SK-N-SH (cell line): ENCODE measurements around the gene CPT1B. TPM values are rescaled to one million over a fixed set of nuclear protein-coding genes. Genes with fewer than 3 reads are reported as not detected.

ENCODE experiments used
- CTCF ChIA-PET: fragments of 300-600, 350-600 bp; formaldehyde crosslinking; extraction: SDS; loops from one replicate; lab custom pipeline; 2021; lab: Yijun Ruan, JAX
- POLR2A ChIA-PET: fragments of 350-600 bp; sonication (Branson Sonifier 250); formaldehyde crosslinking; extraction: SDS; loops from one replicate; lab custom pipeline; 2020; ENCODE audit warnings: antibody characterized with exemption, inconsistent platforms; lab: Yijun Ruan, JAX
- DNase-seq: peaks from one replicate; pipeline ENCODE4 v3.0.0; 2012
- H2AFZ ChIP-seq: fragments of 200-600 bp; sonication (generic); 2 replicates; pipeline ENCODE4 v1.8.1; 2016; ENCODE audit warnings: antibody characterized with exemption, mild to moderate bottlenecking, low read depth
- H3F3A ChIP-seq: fragments of 200-600 bp; sonication (generic); replicated peaks from 2 replicates; pipeline ENCODE3; 2016; ENCODE audit warnings: antibody characterized with exemption, mild to moderate bottlenecking; ENCODE audit not compliant: insufficient read depth
- H3K27ac ChIP-seq, 2 experiments: fragments of 200-500 bp in 1 of 2; fragments of 200-600 bp in 1 of 2; sonication (Bioruptor generic) in 1 of 2; sonication (generic), shearing (Covaris generic) in 1 of 2; 2 replicates each; pipeline versions ENCODE4 v1.5.1 to v1.6.1; 2014 to 2016; ENCODE audit warnings: low read depth in 2 of 2, inconsistent platforms in 1 of 2, low read length in 1 of 2, mild to moderate bottlenecking in 1 of 2, mixed read lengths in 1 of 2
- H3K27me3 ChIP-seq: fragments of 200-600 bp; sonication (generic), shearing (Covaris generic); 2 replicates; pipeline ENCODE4 v1.6.1; 2016; ENCODE audit warnings: mixed run types; ENCODE audit not compliant: insufficient read depth
- H3K36me3 ChIP-seq, 2 experiments: fragments of 200-500 bp in 1 of 2; fragments of 200-600 bp in 1 of 2; sonication (Bioruptor generic) in 1 of 2; sonication (generic) in 1 of 2; replicated peaks in 1 of 2; 2 replicates each; pipeline versions ENCODE3 to v1.5.1; 2014 to 2016; ENCODE audit warnings: low read length in 1 of 2, mild to moderate bottlenecking in 1 of 2; ENCODE audit not compliant: insufficient read depth in 2 of 2, control insufficient read depth in 1 of 2
- H3K4me1 ChIP-seq, 2 experiments: fragments of 200-500 bp in 1 of 2; fragments of 200-600 bp in 1 of 2; sonication (Bioruptor generic) in 1 of 2; sonication (generic), shearing (Covaris generic) in 1 of 2; 2 replicates each; pipeline versions ENCODE4 v1.5.1 to v1.6.1; 2014 to 2016; ENCODE audit warnings: low read depth in 1 of 2, low read length in 1 of 2, mixed run types in 1 of 2; ENCODE audit not compliant: insufficient read depth in 2 of 2, control insufficient read depth in 1 of 2
- H3K4me2 ChIP-seq: fragments of 200-600 bp; sonication (generic), shearing (Covaris generic); 2 replicates; pipeline ENCODE4 v1.6.1; 2017; ENCODE audit warnings: mixed run types
- H3K4me3 ChIP-seq, 2 experiments: fragments of 200-500 bp in 1 of 2; fragments of 200-600 bp in 1 of 2; sonication (Bioruptor generic) in 1 of 2; sonication (generic), shearing (Covaris generic) in 1 of 2; 2 replicates each; pipeline versions ENCODE4 v1.5.1 to v1.8.1; 2014 to 2016; ENCODE audit warnings: low read depth in 2 of 2, inconsistent platforms in 1 of 2, low read length in 1 of 2, mild to moderate bottlenecking in 1 of 2, mixed read lengths in 1 of 2, moderate library complexity in 1 of 2
- H3K79me2 ChIP-seq: fragments of 200-600 bp; sonication (generic); 2 replicates; pipeline ENCODE4 v1.8.1; 2017; ENCODE audit warnings: mild to moderate bottlenecking; ENCODE audit not compliant: insufficient read depth
- H3K9ac ChIP-seq: fragments of 200-600 bp; sonication (generic); 2 replicates; pipeline ENCODE4 v1.6.1; 2017; ENCODE audit warnings: mixed run types
- H3K9me2 ChIP-seq: fragments of 200-600 bp; sonication (generic); 2 replicates; pipeline ENCODE4 v1.6.1; 2017; ENCODE audit warnings: mixed run types
- H3K9me3 ChIP-seq: fragments of 200-600 bp; sonication (generic); 2 replicates; pipeline ENCODE4 v1.6.1; 2017; ENCODE audit warnings: mixed run types, mild to moderate bottlenecking, moderate library complexity
- H4K20me1 ChIP-seq: fragments of 200-600 bp; sonication (generic); 2 replicates; pipeline ENCODE4 v1.6.1; 2017; ENCODE audit warnings: mild to moderate bottlenecking, mixed run types; ENCODE audit not compliant: insufficient read depth
- CTCF ChIP-seq: fragments of 200-600 bp; sonication (generic); IDR thresholded peaks from 2 replicates; pipeline ENCODE4 v1.6.1; 2017; ENCODE audit warnings: antibody characterized with exemption, mild to moderate bottlenecking, moderate library complexity
- ELF1 ChIP-seq: IDR thresholded peaks from 2 replicates; pipeline ENCODE4 v1.4.0; 2012
- EP300 ChIP-seq, 2 experiments: IDR thresholded peaks; 2 replicates each; pipeline versions ENCODE4 v1.4.0 to v1.6.1; 2012; ENCODE audit warnings: borderline replicate concordance in 1 of 2, low read depth in 1 of 2, low read length in 1 of 2
- FOXM1 ChIP-seq: IDR thresholded peaks from 2 replicates; pipeline ENCODE4 v1.4.0; 2012; ENCODE audit warnings: low read depth, mild to moderate bottlenecking
- GABPA ChIP-seq: IDR thresholded peaks from 2 replicates; pipeline ENCODE4 v1.4.0; 2012; ENCODE audit warnings: low read depth, mild to moderate bottlenecking
- GATA2 ChIP-seq: sonication (generic); formaldehyde crosslinking; IDR thresholded peaks from 2 replicates; pipeline ENCODE4 v1.5.0; 2020; ENCODE audit warnings: mild to moderate bottlenecking, missing genetic modification reagents
- JUND ChIP-seq: IDR thresholded peaks from 2 replicates; pipeline ENCODE4 v1.4.0; 2012
- MAX ChIP-seq: IDR thresholded peaks from 2 replicates; pipeline ENCODE4 v1.4.0; 2012; ENCODE audit warnings: low read depth
- MXI1 ChIP-seq: IDR thresholded peaks from 2 replicates; pipeline ENCODE4 v1.6.1; 2012; ENCODE audit warnings: mild to moderate bottlenecking, low read depth, low read length, improper control_type of control experiment
- NFIC ChIP-seq: IDR thresholded peaks from 2 replicates; pipeline ENCODE4 v1.4.0; 2012; ENCODE audit warnings: borderline replicate concordance
- NRF1 ChIP-seq: IDR thresholded peaks from 2 replicates; pipeline ENCODE4 v1.6.1; 2012; ENCODE audit warnings: low read depth, mild to moderate bottlenecking, low read length
- RAD21 ChIP-seq: IDR thresholded peaks from 2 replicates; pipeline ENCODE4 v1.6.1; 2012; ENCODE audit warnings: mild to moderate bottlenecking, low read length
- RCOR1 ChIP-seq: fragments of 150-350 bp; IDR thresholded peaks from 2 replicates; pipeline ENCODE4 v1.6.1; 2017; ENCODE audit warnings: antibody characterized with exemption, low read length
- RFX5 ChIP-seq: IDR thresholded peaks from 2 replicates; pipeline ENCODE4 v1.6.1; 2012; ENCODE audit warnings: mild to moderate bottlenecking, improper control_type of control experiment, low read length
- RXRA ChIP-seq: IDR thresholded peaks from 2 replicates; pipeline ENCODE4 v1.4.0; 2012; ENCODE audit warnings: low read depth, mild to moderate bottlenecking, borderline replicate concordance
- SMC3 ChIP-seq: IDR thresholded peaks from 2 replicates; pipeline ENCODE4 v1.6.1; 2012; ENCODE audit warnings: low read depth, low read length, improper control_type of control experiment
- TCF12 ChIP-seq: IDR thresholded peaks from 2 replicates; pipeline ENCODE4 v1.4.0; 2012
- TEAD4 ChIP-seq: IDR thresholded peaks from 2 replicates; pipeline ENCODE4 v1.4.0; 2012; ENCODE audit warnings: mild to moderate bottlenecking, borderline replicate concordance; ENCODE audit not compliant: insufficient read depth
- USF2 ChIP-seq: fragments of 150-350 bp; IDR thresholded peaks from 2 replicates; pipeline ENCODE4 v1.6.1; 2017; ENCODE audit warnings: antibody characterized with exemption, low read length, low read depth, borderline replicate concordance
- YY1 ChIP-seq: IDR thresholded peaks from 2 replicates; pipeline ENCODE4 v1.4.0; 2012; ENCODE audit warnings: low read depth, mild to moderate bottlenecking
- whole genome bisulfite sequencing: methylation state at CpG from one replicate; pipeline ENCODE4 v1.1.6; 2017; ENCODE audit warnings: low lambda C conversion rate; 5-methylcytosine and 5-hydroxymethylcytosine counted together
- polyA plus RNA-seq, 3 experiments: library from polyadenylated mRNA; depleted of rRNA; stranded (reverse); fragments of >200 nt; gene quantifications; 2 replicates each; pipeline ENCODE4 v1.2.3, GENCODE V29; 2012

CPT1B gene
- polyA plus RNA-seq, 1 of the 3 experiments (the other 2 are of a cell fraction): 33.2 TPM

- no peak overlapping the region for H3K4me3 ChIP-seq
- peaks cover 0 to 10% of the 10 kb centered on the region in 2 experiments; a peak in 1 of 4 replicates for H3K4me1 ChIP-seq
- H3K9me3 ChIP-seq: no peaks in the 10 kb centered on the region
- H3K4me2 ChIP-seq: no peak overlapping the region
- TF ChIP-seq MXI1: no peak
- no peak for TF ChIP-seq TCF12
- no peak for TF ChIP-seq FOXM1
- no peak for TF ChIP-seq MAX
- no peak for TF ChIP-seq RXRA
- no peak for TF ChIP-seq EP300 (IDR thresholded peaks at IDR 0.05; ENCODE audit: borderline replicate concordance in 1 of 2, low read depth in 1 of 2, low read length in 1 of 2)
- no peak for TF ChIP-seq RCOR1
- TF ChIP-seq TEAD4: no peak
- no peak for TF ChIP-seq GATA2 (CRISPR knock-in tag)
- no peak for TF ChIP-seq NRF1
- no peak for TF ChIP-seq SMC3
- TF ChIP-seq RFX5: no peak
- TF ChIP-seq USF2: no peak
- TF ChIP-seq GABPA: no peak
- TF ChIP-seq CTCF: no peak
- TF ChIP-seq ELF1: no peak
- no peak for TF ChIP-seq NFIC
- TF ChIP-seq RAD21: no peak
- no peak for TF ChIP-seq YY1
- TF ChIP-seq JUND: no peak
- no peaks in the 10 kb centered on the region for H3K27me3 ChIP-seq
- H3K36me3 ChIP-seq: no peaks in the 10 kb centered on the region
- no peaks in the 10 kb centered on the region for H3F3A ChIP-seq
- no peak overlapping the region for H2AFZ ChIP-seq
- no peak overlapping the region for H3K9ac ChIP-seq
- CTCF ChIA-PET: interaction anchor here (1.2 to 2.9 kb wide), 2 partner anchors 23 to 34 kb away, joined by 3 to 13 read pairs; no protein-coding TSS in a partner anchor
- no peaks in the 10 kb centered on the region for H4K20me1 ChIP-seq
- WGBS: 86% methylated on average over 1 of the region's 5 CpGs
- H3K27ac ChIP-seq: no peak overlapping the region
- no peak for DNase-seq
- H3K9me2 ChIP-seq: no peaks in the 10 kb centered on the region
- POLR2A ChIA-PET: no interaction called here
- H3K79me2 ChIP-seq: peaks cover 18% of the 10 kb centered on the region; the same call in 1 of the 2 replicates
These were observed 8.2 kb upstream of the CPT1B start for GRCh38 chr22:50586416-50586815.
